ENCODE measurements around the gene SCN2A. TPM values are rescaled to one million over a fixed set of nuclear protein-coding genes. Genes with fewer than 3 reads are reported as not detected.

The SCN2A gene
- total RNA-seq, 1 donor from 2014 or later, result 0.53 TPM

DNA sequence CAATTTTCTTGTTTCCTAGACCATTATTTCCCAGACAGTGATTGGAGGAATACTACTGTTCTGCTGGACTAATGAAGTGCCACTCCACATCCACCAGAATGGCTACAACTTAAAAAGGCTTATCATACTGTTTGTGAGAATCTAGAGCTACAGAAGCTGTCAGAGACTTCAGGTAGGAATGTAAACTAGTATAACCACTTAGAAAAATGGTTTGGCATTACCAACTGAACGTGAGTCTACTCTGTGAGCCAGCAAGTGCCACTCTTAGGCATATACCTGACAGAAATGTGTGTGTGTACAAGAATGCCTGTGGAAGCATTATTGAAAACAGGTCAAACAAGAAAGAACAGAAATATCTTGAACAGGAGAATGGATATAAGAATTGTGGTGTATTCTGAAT lies 31.1 kb upstream of the SCN2A start:
- H3K27ac ChIP-seq, result no peak overlapping the region
- DNase-seq (ENCODE audit: low spot score in 2 of 2), result no peak

DNA sequence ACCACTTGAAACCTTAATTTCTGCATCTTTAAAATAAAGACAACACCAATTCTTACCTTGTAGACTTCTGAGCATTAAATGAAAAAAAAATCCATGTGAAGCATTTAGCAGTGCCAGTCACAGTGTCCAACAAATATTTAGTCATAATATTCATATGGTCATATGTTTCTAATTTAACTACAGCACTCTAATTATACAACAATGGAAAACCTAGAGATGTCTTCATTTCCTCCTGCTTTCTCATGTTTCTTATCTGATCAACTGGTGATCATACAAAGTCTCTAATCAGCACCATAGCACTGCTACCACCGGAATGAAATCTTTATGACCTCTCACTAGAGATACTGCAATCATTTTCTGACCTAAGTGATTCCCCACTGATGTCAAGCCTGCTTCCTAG lies 25.1 kb upstream of the SCN2A start:
- TF ChIP-seq, protein P1, sequence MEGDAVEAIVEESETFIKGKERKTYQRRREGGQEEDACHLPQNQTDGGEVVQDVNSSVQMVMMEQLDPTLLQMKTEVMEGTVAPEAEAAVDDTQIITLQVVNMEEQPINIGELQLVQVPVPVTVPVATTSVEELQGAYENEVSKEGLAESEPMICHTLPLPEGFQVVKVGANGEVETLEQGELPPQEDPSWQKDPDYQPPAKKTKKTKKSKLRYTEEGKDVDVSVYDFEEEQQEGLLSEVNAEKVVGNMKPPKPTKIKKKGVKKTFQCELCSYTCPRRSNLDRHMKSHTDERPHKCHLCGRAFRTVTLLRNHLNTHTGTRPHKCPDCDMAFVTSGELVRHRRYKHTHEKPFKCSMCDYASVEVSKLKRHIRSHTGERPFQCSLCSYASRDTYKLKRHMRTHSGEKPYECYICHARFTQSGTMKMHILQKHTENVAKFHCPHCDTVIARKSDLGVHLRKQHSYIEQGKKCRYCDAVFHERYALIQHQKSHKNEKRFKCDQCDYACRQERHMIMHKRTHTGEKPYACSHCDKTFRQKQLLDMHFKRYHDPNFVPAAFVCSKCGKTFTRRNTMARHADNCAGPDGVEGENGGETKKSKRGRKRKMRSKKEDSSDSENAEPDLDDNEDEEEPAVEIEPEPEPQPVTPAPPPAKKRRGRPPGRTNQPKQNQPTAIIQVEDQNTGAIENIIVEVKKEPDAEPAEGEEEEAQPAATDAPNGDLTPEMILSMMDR (IDR thresholded peaks at IDR 0.05), result no peak

More for the DNA sequence above, 31.1 kb upstream of the SCN2A start:
- Histone ChIP-seq H3K36me3 (no peaks in the 10 kb centered on the region), H3K4me1 (no peaks in the 10 kb centered on the region), H3K9me3 (no peaks in the 10 kb centered on the region), H3K27me3 (no peaks in the 10 kb centered on the region), H3K4me3 (no peak overlapping the region)
- TF ChIP-seq, protein P1 (IDR thresholded peaks at IDR 0.05), result no peak
- intact Hi-C loops (cut with DNase I), result loop anchor here (10.0 kb wide), 1 partner anchor 473 kb away; no protein-coding TSS in a partner anchor

DNA sequence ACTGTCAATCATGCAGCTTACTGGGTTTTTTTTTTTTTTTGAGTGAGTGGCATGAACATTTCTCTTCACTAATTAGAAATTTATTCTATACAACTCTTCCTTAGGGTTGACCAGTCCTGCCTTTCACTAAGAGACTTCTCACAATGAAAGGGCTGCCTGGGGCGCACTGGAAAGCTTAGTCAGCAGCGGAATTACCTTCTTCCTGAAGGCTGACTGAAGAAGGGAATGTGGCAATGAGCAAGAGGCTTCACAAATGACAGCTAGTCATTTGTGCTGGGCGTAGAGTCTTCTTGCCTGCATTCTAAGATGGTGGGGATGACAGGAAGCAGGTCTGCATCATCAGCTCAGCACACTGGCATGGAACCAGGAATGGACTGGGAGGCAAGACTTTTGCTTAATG lies 19.7 kb upstream of the SCN2A start:
- Histone ChIP-seq H3K36me3 (no peaks in the 10 kb centered on the region), H3K9me3 (no peaks in the 10 kb centered on the region), H3K27me3 (no peaks in the 10 kb centered on the region), H3K4me1 (no peaks in the 10 kb centered on the region), H3K27ac (no peak overlapping the region), H3K4me3 (no peak overlapping the region)
- TF ChIP-seq, protein P1 (IDR thresholded peaks at IDR 0.05), result no peak
- DNase-seq (ENCODE audit: low spot score in 2 of 2), result no peak
- intact Hi-C loops (cut with DNase I), result no loop called here

More for the DNA sequence above, 25.1 kb upstream of the SCN2A start:
- Histone ChIP-seq H3K4me1 (no peaks in the 10 kb centered on the region), H3K36me3 (no peaks in the 10 kb centered on the region), H3K27me3 (no peaks in the 10 kb centered on the region), H3K9me3 (no peaks in the 10 kb centered on the region), H3K27ac (no peak overlapping the region), H3K4me3 (no peak overlapping the region)
- DNase-seq (ENCODE audit: low spot score in 2 of 2), result no peak
- intact Hi-C loops (cut with DNase I), result no loop called here

DNA sequence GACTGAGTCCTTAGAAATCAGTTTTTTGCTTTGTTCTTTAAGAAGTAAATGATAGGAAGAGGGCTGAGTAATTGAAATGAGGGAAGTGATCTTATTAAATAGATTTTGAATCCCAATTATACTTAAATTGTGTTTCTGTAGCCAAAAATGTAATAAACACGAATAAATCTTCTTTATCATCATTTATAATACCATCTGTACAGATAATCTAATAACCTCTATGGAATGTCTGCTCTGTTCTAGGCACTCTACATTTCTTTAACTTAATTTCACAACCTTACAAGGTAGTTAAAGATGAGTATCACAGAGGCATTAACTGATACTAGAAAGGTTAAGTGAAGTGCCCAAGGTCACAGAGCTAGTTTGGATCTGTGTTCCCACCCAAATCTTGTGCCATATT lies 14.3 kb upstream of the SCN2A start:
- Histone ChIP-seq H3K4me3 (no peak overlapping the region), H3K36me3 (no peaks in the 10 kb centered on the region), H3K9me3 (no peaks in the 10 kb centered on the region), H3K27ac (no peak overlapping the region), H3K4me1 (no peaks in the 10 kb centered on the region), H3K27me3 (no peaks in the 10 kb centered on the region)
- DNase-seq (ENCODE audit: low spot score in 2 of 2), result no peak
- intact Hi-C loops (cut with DNase I), result no loop called here
- TF ChIP-seq, protein P1 (IDR thresholded peaks at IDR 0.05), result no peak

DNA sequence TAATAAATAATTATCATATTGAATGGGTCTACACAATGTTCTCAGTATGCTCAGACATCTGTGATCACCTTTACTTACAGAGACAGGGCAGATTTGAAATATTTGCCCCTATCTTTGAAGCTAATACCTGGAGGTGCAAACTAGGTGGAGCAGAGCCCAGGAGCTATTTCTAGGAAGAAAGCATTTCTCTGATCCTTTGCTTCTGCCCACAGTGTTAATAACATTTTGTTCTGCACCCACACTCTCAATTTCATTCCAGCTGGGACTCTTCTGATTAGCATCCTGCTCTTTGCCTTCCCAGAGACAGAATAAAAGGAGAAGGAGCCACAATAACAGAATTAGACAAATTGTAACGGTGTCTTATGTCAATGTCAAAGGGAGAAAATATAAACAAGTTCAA lies 11.6 kb upstream of the SCN2A start:
- Histone ChIP-seq H3K4me3 (no peak overlapping the region), H3K4me1 (no peaks in the 10 kb centered on the region), H3K9me3 (no peaks in the 10 kb centered on the region), H3K27me3 (no peaks in the 10 kb centered on the region), H3K36me3 (no peaks in the 10 kb centered on the region), H3K27ac (no peak overlapping the region)
- no peak for DNase-seq (ENCODE audit: low spot score in 2 of 2)
- TF ChIP-seq, protein P1 (IDR thresholded peaks at IDR 0.05), result no peak
- intact Hi-C loops (cut with DNase I), result no loop called here

DNA sequence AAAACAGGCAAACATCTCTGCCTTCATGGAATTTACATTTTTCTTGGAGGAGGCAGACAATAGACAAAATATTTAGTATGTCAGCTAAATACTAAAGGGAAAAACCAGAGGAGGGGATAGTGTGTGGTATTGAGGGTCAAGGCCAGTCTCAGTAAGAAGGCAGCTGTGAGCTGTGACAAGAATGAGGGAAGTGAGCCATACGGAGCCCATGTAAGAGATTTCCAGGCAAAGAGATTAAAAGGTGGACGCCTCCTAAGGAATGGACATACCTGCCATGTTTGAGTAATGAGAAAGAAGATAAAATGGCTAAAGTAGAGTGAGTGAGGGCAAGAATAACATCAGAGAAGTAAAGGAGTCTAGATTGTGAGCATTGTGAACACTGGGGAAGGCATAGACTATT lies 2.2 kb upstream of the SCN2A start:
- Histone ChIP-seq H3K9me3 (no peaks in the 10 kb centered on the region), H3K27me3 (no peaks in the 10 kb centered on the region), H3K4me3 (no peak overlapping the region), H3K4me1 (no peaks in the 10 kb centered on the region), H3K27ac (no peak overlapping the region), H3K36me3 (no peaks in the 10 kb centered on the region)
- DNase-seq (ENCODE audit: low spot score in 2 of 2), result no peak
- intact Hi-C loops (cut with DNase I), result loop anchor here (5.0 kb wide), 1 partner anchor 70 kb away; no protein-coding TSS in a partner anchor
- TF ChIP-seq, protein P1 (IDR thresholded peaks at IDR 0.05), result no peak
